ENCODE data around the gene OR1K1. TPM values are rescaled to one million over a fixed set of nuclear protein-coding genes. Genes with fewer than 3 reads are reported as not detected.

The OR1K1 gene
- total RNA-seq, 2 donors from 2014 or later, result not detected

DNA sequence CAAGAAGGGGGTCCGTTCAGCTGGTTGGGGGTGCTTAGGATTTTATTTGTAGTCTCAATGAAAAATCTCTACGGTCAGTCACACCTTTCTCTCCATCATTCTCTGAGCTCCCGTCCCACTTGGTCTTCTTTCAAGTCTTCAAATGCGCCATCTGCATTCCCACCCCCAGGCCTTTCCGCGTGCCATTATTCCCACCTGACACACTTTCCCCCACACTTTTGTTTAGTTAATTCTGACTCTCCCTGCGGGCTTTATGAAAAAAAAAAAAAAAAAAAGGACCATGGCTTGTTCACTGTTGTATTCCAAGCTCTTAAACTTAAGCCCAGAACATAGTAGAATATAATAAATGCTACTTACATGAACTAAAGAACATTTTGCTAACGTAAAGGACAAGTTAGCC, 22.9 kb upstream of the OR1K1 start:
- no peaks in the 10 kb centered on the region for H3K36me3 ChIP-seq (ENCODE audit: control insufficient read depth, insufficient read depth, low read length)
- Mint-ChIP-seq H3K36me3 (ENCODE audit: low read depth) (no peaks in the 10 kb centered on the region), H3K27me3 (ENCODE audit: insufficient read depth) (peaks cover 10% of the 10 kb centered on the region), H3K9me3 (peaks cover 16% of the 10 kb centered on the region), H3K4me3 (no peak overlapping the region), H3K27ac (no peak overlapping the region), H3K4me1 (no peaks in the 10 kb centered on the region)
- no peak overlapping the region for H3K27ac ChIP-seq (ENCODE audit: low read depth, low read length)
- no peak for DNase-seq
- H3K4me3 ChIP-seq (ENCODE audit: low read length), result no peak overlapping the region
- no peak overlapping the region for H3K9ac ChIP-seq (ENCODE audit: extremely low read depth, low read length, poor library complexity, severe bottlenecking)
- no peaks in the 10 kb centered on the region for H3K27me3 ChIP-seq (ENCODE audit: control insufficient read depth, insufficient read depth, low read length, poor library complexity, severe bottlenecking)
- H3K9me3 ChIP-seq (ENCODE audit: control insufficient read depth, low read length), result peaks cover 4% of the 10 kb centered on the region
- TF ChIP-seq, protein P1, sequence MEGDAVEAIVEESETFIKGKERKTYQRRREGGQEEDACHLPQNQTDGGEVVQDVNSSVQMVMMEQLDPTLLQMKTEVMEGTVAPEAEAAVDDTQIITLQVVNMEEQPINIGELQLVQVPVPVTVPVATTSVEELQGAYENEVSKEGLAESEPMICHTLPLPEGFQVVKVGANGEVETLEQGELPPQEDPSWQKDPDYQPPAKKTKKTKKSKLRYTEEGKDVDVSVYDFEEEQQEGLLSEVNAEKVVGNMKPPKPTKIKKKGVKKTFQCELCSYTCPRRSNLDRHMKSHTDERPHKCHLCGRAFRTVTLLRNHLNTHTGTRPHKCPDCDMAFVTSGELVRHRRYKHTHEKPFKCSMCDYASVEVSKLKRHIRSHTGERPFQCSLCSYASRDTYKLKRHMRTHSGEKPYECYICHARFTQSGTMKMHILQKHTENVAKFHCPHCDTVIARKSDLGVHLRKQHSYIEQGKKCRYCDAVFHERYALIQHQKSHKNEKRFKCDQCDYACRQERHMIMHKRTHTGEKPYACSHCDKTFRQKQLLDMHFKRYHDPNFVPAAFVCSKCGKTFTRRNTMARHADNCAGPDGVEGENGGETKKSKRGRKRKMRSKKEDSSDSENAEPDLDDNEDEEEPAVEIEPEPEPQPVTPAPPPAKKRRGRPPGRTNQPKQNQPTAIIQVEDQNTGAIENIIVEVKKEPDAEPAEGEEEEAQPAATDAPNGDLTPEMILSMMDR (conservative IDR thresholded peaks at IDR 0.05), result no peak
- 72 to 93% methylated on average over 4 to 8 of the region's 8 CpGs for WGBS, 2 experiments (ENCODE audit: insufficient coverage in 1 of 2, insufficient read length in 1 of 2)
- no peaks in the 10 kb centered on the region for H3K4me1 ChIP-seq (ENCODE audit: control insufficient read depth, insufficient read depth, low read length)

DNA sequence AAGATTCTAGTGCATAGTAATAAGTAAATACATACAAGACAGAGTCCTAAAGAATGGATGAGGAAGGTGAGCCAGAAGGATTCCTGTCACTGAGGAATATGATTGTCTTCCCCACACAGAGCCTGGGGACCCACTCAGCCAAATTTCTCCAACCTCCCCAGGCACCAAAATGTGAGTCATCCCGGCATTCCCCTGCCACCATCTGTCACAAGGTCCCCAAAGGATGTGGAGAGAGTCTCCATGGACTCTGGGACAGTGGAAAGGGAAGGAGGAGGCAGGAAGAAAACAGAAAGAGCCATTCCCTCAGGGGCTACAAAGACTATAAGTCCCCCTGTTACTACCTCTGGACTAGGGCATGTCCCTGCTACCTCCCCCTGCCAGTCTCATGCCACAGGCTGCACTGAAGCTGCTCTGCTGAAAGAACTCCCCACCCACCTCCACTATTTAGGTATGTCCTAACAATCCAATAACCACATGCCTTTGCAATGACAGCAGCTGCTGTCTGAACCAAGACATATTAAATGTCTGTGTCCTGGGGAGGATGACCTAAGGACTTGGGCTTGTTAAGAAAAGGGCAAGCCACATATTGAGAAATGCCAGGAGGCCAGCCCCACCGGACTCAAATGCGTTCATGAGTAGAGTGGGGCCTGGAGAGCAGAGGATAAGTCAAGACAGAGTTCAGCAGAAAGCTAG, 21.8 kb upstream of the OR1K1 start:
- no peaks in the 10 kb centered on the region for H3K36me3 ChIP-seq (ENCODE audit: control insufficient read depth, insufficient read depth, low read length)
- Mint-ChIP-seq H3K36me3 (ENCODE audit: low read depth) (no peaks in the 10 kb centered on the region), H3K27me3 (ENCODE audit: insufficient read depth) (peaks cover 11% of the 10 kb centered on the region), H3K4me1 (no peaks in the 10 kb centered on the region), H3K4me3 (no peak overlapping the region), H3K9me3 (peaks cover 10% of the 10 kb centered on the region), H3K27ac (no peak overlapping the region)
- no peak overlapping the region for H3K9ac ChIP-seq (ENCODE audit: extremely low read depth, low read length, poor library complexity, severe bottlenecking)
- no peaks in the 10 kb centered on the region for H3K27me3 ChIP-seq (ENCODE audit: control insufficient read depth, insufficient read depth, low read length, poor library complexity, severe bottlenecking)
- 72 to 74% methylated on average over 2 to 3 of the region's 3 CpGs for WGBS, 2 experiments (ENCODE audit: insufficient coverage in 1 of 2, insufficient read length in 1 of 2)
- H3K9me3 ChIP-seq (ENCODE audit: control insufficient read depth, low read length), result peaks cover 4% of the 10 kb centered on the region
- no peak overlapping the region for H3K27ac ChIP-seq (ENCODE audit: low read depth, low read length)
- H3K4me1 ChIP-seq (ENCODE audit: control insufficient read depth, insufficient read depth, low read length), result no peaks in the 10 kb centered on the region
- DNase-seq, result no peak
- TF ChIP-seq, protein P1 (conservative IDR thresholded peaks at IDR 0.05), result no peak
- H3K4me3 ChIP-seq (ENCODE audit: low read length), result no peak overlapping the region

DNA sequence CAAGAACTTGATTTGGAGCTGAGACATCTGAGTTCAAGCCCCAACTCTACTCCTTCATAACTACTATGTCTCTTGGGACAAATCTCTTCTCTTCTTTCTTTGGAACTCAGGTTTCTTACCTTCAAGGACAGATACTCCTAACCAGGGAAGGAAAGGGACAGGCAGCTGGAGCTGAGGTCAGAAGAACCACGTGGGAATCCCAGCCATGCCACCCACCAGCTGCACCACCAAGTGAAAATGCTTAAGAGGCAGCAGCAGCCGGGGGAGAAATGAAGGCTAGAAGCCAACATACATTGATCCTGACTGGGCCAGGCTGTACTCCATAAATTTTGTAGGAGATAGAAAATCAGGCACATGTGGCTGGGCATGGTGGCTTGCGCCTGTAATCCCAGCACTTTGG, 20.7 kb upstream of the OR1K1 start:
- H3K27me3 Mint-ChIP-seq (ENCODE audit: insufficient read depth), result peaks cover 15% of the 10 kb centered on the region
- DNase-seq, result no peak
- 79% methylated on average over 2 to 3 of the region's 3 CpGs for WGBS, 2 experiments (ENCODE audit: insufficient coverage in 1 of 2, insufficient read length in 1 of 2)

More for the DNA sequence above, 20.7 kb upstream of the OR1K1 start:
- Histone ChIP-seq H3K4me3 (ENCODE audit: low read length) (no peak overlapping the region), H3K27ac (ENCODE audit: low read depth, low read length) (no peak overlapping the region), H3K4me1 (ENCODE audit: control insufficient read depth, insufficient read depth, low read length) (no peaks in the 10 kb centered on the region), H3K9me3 (ENCODE audit: control insufficient read depth, low read length) (no peaks in the 10 kb centered on the region), H3K9ac (ENCODE audit: extremely low read depth, low read length, poor library complexity, severe bottlenecking) (no peak overlapping the region), H3K36me3 (ENCODE audit: control insufficient read depth, insufficient read depth, low read length) (no peaks in the 10 kb centered on the region), H3K27me3 (ENCODE audit: control insufficient read depth, insufficient read depth, low read length, poor library complexity, severe bottlenecking) (peaks cover 8% of the 10 kb centered on the region)
- H3K4me1 Mint-ChIP-seq, result peaks cover 2% of the 10 kb centered on the region
- H3K27ac Mint-ChIP-seq, result no peak overlapping the region
- H3K36me3 Mint-ChIP-seq (ENCODE audit: low read depth), result no peaks in the 10 kb centered on the region
- no peak overlapping the region for H3K4me3 Mint-ChIP-seq
- TF ChIP-seq, protein P1 (conservative IDR thresholded peaks at IDR 0.05), result no peak
- peaks cover 3% of the 10 kb centered on the region for H3K9me3 Mint-ChIP-seq

Measured in endodermal cell (in vitro differentiated cells).